Astrocyte of the cerebellum (primary cell): Measurements from ENCODE around the gene CRB3.

Source experiments
- DNase-seq: peaks from one replicate; pipeline ENCODE4 v3.0.0-alpha.2; 2011; ENCODE audit warnings: low read depth
- H3K4me3 ChIP-seq: 2 replicates; pipeline ENCODE4 v1.5.1; 2011; ENCODE audit warnings: mild to moderate bottlenecking, low read depth, low read length, moderate library complexity
- in situ Hi-C: cut with HindIII; loops from 2 replicates; pipeline ENCODE4 v1.10.0; 2017; ENCODE audit warnings: low sequenced_read_pairs
- TF ChIP-seq, protein P1 (sequence below): IDR thresholded peaks from 2 replicates; pipeline ENCODE4 v1.5.1; 2012; ENCODE audit warnings: low read length, low read depth, moderate library complexity, mild to moderate bottlenecking; ENCODE audit errors: missing control alignments

Gene CRB3

DNA sequence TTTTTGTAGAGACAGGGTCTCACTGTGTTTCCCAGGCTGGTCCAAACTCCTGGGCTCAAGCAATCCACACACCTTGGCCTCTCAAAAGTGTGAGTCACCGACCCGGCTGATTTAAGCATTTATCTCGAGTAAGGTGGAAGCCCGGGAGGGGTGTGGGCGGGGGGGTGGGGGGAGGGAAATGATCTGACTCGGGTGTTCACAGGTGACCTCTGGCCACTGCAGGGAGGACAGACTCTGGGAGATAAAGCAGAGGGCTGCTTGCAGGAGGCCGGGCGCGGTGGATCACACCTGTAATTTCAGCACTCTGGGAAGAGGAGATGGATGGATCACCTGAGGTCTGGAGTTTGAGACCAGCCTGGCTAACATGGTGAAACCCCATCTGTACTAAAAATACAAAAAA lies 9.6 kb downstream of the CRB3 start:
- in situ Hi-C loops, result no loop called here
- no peak overlapping the region for H3K4me3 ChIP-seq
- no peak for DNase-seq
- TF ChIP-seq, protein P1, sequence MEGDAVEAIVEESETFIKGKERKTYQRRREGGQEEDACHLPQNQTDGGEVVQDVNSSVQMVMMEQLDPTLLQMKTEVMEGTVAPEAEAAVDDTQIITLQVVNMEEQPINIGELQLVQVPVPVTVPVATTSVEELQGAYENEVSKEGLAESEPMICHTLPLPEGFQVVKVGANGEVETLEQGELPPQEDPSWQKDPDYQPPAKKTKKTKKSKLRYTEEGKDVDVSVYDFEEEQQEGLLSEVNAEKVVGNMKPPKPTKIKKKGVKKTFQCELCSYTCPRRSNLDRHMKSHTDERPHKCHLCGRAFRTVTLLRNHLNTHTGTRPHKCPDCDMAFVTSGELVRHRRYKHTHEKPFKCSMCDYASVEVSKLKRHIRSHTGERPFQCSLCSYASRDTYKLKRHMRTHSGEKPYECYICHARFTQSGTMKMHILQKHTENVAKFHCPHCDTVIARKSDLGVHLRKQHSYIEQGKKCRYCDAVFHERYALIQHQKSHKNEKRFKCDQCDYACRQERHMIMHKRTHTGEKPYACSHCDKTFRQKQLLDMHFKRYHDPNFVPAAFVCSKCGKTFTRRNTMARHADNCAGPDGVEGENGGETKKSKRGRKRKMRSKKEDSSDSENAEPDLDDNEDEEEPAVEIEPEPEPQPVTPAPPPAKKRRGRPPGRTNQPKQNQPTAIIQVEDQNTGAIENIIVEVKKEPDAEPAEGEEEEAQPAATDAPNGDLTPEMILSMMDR, result no peak

DNA sequence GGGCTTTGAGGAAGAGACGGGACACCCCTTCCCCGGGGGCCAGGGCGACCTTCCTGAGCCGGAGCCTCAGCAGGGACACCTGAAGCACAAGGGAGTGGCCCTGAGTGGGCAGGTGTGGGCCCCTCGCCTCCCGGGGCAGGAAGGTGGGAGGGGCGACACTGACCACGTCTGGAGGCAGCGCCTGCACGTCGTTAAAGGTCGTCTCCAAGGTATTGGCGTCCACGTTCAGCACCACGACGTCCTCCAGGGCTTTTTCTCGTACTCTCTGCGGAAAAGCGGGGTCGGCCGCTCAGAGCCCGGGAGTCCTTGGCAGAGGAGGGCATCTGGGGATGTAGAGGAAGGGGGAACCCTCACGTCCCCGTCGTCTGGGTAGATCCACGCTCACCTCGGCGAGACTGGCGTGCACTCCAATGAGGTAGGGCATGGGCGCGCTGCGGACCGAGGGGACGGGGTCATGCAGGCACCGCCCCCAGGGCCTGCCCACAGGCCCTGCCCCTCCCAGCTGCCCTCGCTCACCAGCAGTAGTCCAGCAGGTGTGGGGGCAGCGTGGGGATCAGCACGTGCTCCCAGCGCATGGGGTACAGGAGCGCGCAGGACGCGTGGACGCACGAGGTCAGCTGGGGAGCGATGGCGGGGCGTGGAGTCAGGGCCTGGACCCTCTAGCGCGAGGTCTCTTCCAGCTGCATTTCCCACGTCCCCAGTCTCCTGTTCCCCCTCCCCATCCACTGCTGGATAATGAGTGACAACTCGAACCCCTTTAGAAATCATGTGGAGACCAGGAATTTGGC lies 11.4 kb downstream of the CRB3 start:
- in situ Hi-C loops, result no loop called here
- no peak for DNase-seq
- TF ChIP-seq, protein P1, result no peak
- no peak overlapping the region for H3K4me3 ChIP-seq

DNA sequence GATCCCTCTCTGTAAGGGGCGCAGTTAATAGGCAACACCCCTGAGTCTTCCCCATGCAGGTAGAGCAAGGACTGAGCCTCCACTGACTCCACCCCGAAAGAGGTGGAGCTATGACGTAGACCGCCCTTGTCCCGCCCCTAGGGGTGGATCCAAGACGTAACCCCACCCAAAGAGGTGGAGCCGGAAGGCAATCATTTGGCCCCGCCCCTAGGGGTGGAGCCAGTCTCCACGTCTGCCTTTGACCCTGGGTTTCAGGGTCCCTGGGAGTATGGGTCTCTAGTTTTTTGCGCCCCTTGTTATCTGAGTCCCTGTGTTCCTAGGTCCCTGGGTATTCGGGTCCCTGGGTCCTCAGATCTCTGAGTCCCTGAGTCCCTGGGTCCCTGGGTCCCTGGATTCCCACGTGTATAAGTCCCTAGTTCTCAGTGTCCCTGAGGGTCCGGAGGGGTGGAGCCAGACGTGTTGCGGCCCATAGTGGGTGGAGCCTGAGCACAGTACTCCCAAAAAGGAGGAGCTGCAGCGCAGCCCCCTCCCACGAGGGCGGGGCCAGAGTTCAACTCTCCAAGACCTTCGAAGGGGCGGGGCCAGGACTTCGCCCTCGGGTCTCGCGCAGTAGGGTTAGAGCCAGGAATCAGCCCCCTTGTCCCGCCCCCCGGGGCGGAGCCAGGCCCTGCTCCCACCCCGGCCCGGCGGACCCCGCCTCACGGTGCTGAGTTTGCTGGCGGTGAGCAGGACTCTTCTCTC lies 12.3 kb downstream of the CRB3 start:
- H3K4me3 ChIP-seq, result peak overlapping the region; percentile 14
- in situ Hi-C loops, result no loop called here
- TF ChIP-seq, protein P1, result no peak
- DNase-seq, result peak; percentile 5

DNA sequence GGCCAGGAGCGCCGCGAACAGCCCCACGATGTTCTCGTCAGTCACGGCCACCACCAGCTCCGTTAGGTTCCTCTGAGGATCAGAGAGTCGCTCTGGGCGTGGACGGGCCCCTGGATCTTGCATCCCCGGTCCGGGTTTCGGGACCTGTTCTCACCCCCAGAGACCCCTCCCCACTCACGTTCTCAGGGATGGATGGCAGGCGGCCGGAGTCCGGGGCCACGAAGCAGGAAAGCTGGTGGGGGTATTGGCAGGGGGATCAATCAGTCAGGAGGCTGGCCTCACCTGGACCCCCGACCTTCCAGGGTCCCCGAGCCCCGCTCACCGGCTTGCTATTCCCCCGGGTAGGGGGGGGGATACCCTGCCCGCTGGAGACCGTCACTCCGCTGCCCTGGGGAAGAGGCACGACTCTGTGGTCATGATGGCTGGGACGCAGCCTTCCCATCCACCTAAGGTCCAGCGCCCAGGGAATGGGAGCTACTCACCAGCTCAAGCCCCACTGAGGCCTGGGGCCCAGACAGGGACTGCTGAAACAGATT lies 12.9 kb downstream of the CRB3 start:
- peak overlapping the region; percentile 14 for H3K4me3 ChIP-seq
- no peak for DNase-seq
- TF ChIP-seq, protein P1, result no peak
- in situ Hi-C loops, result no loop called here

DNA sequence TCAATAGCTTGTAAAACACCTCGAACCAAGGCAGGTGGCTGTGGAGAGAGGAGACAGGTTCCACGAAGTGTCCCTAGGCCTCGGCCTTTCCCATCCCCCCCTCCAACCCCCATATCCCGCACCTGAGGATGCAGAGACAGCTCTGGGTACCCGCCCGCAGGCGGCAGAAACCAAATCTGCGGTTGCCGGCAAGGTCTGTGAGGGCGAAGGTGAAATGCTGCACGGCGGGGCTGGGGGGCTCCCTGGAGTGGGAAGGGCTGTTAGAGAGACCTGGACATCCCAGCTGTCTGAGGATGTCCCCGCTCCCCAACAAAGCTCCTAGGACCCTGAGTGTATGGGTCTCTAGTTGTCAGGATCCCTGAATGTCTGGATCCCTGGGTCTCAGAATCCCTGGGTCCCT lies 14.7 kb downstream of the CRB3 start:
- TF ChIP-seq, protein P1, result no peak
- no peak for DNase-seq
- H3K4me3 ChIP-seq, result no peak overlapping the region
- in situ Hi-C loops, result no loop called here

DNA sequence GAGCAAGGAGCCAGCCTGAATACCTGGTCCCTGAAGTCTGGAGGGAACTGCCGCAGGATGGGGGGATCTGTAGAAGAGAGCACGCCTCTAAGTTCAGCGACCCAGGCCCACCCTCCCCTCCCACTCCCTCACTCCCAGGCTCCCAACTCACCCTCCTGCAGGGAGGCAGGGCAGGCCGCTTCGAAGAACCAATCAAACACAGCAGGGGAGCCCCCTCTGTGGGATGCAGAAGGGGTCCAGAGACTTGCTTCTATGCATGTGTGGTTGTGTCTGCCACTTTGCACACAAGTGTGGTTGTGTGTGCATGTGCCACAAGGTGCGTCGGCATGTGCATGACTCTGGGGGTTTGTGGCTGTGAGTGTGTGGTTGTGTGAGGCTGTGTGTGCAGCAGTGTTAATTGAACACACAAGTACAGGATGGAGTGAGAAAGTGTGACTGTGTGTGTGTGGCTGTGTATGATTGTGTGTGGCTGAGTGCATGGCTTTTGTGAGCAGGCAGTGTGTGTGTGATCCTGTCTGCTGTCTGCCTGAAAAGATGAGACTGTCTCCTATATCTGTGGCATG lies 15.8 kb downstream of the CRB3 start:
- no peak overlapping the region for H3K4me3 ChIP-seq
- in situ Hi-C loops, result no loop called here
- TF ChIP-seq, protein P1, result no peak
- DNase-seq, result no peak
